AG10803 (cell line): ENCODE measurements around the gene SPOCK3.

Experiments used
- DNase-seq: peaks from one replicate; pipeline ENCODE4 v3.0.0; 2010; ENCODE audit warnings: low read depth
- H3K4me3 ChIP-seq: 2 replicates; pipeline ENCODE4 v1.5.1; 2011; ENCODE audit warnings: mild to moderate bottlenecking, low read length, control low read depth
- CTCF ChIP-seq: conservative IDR thresholded peaks from 2 replicates; pipeline ENCODE4 v1.5.1; 2011; ENCODE audit warnings: mild to moderate bottlenecking, low read length, control low read depth, inconsistent platforms

Gene SPOCK3

DNA sequence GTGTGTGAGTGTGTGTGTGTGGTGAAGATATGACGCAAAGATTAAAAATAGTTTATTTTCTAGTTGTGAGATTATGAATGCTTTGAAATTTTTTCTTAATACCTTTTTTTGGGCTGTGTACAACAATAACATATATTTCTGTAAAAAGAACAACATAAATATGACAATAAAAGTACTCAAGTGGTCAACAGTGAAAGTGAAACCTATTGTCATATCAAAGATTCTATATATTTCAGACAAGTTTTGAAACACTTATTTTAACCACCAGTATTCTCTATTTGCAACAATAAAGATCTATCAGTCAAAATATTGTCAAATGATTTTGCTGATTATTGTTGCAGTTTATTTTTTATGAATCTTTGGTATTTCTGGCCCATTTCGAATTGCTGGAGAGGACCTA lies 98.0 kb downstream of the SPOCK3 start:
- no peak for TF ChIP-seq CTCF
- DNase-seq = no peak

GRCh38 chr4:167129146-167129545 lies 105.1 kb downstream of the SPOCK3 start:
- no peak for DNase-seq
- TF ChIP-seq CTCF = no peak
- no peak overlapping the region for H3K4me3 ChIP-seq

More for the DNA sequence above, 98.0 kb downstream of the SPOCK3 start:
- no peak overlapping the region for H3K4me3 ChIP-seq

DNA sequence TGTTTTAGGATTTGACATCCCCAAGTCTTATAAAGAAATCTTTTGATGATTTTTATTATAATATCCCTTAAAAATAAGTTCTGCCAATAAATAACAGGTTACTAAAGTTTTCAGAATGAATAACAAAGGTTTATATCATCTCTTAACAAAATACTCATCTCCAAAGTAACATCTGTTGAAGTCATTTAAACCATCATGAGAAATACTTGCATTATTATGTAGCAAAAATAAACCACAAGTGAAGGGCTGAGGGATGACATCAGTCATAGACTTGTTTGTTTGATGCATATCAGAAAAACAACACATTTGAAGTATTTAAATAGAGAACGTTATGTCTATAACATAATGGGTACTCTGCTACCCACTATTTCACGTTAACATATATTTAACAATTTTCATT lies 114.9 kb downstream of the SPOCK3 start:
- no peak overlapping the region for H3K4me3 ChIP-seq
- no peak for DNase-seq
- no peak for TF ChIP-seq CTCF

DNA sequence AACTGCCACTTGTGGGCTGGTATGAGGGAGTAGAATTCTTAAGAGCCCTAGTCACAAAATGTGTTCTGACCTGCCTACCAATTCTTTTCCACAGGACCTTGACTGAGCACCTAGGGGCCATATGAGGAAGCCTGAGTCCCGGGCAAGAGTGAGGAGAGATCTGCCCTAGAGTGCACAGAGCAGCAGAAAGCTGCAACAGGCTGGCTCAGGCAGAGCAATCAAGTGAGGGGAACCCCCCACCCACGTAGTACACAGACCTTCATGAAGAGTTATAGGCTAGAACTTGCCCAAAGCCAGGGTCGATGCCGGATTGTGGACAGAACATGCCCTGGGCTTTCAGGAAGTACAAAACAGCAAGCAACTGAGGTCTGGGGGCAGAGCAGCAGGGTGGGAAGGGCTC lies 117.0 kb downstream of the SPOCK3 start:
- DNase-seq = no peak
- no peak for TF ChIP-seq CTCF

DNA sequence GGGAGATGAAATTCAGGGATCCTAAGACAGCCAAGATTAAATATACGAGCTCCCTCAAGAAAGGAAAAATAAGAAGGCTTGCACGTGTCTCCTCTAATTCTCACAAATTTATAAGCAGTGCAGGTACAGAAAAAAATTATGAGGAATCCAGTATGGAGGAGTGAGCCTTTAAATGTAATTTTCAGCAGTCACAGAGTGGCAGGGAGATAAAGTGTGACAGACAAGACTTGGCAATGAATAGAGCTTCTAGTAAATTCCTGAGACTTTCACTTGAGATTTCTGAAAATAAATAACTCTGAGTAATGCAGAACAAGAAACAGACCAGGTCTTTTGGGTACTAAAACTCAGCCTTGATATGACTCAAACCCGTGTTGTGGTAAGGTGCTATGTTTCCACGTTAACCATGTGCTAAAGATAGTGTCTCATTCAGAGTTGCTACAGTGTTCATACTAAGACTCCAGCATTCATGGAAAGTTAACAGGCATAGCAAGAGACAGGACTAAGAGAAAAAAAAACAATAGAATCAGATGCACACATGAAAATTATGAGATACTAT lies 119.8 kb downstream of the SPOCK3 start:
- DNase-seq = no peak

More for the DNA sequence above, 117.0 kb downstream of the SPOCK3 start:
- H3K4me3 ChIP-seq = no peak overlapping the region

DNA sequence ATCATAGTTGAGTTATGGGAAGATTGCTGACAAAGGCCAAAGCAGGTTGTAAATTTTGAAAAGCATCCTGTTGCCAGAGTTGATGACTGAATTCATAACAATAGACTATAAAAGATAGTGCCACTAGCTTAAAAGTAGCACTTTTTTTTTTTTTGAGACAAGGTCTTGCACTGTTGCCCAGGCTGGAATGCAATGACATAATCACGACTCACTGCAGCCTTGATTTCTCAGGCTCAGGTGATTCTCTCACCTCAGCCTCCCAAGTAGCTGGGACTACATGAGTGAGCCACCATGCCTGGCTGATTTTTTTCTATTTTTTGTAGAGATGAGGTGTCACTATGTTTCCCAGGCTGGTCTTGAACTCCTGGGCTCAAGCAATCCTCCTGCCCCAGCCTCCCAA lies 122.7 kb downstream of the SPOCK3 start:
- no peak overlapping the region for H3K4me3 ChIP-seq
- DNase-seq = no peak
- TF ChIP-seq CTCF = no peak

More for the DNA sequence above, 119.8 kb downstream of the SPOCK3 start:
- H3K4me3 ChIP-seq = no peak overlapping the region
- no peak for TF ChIP-seq CTCF

DNA sequence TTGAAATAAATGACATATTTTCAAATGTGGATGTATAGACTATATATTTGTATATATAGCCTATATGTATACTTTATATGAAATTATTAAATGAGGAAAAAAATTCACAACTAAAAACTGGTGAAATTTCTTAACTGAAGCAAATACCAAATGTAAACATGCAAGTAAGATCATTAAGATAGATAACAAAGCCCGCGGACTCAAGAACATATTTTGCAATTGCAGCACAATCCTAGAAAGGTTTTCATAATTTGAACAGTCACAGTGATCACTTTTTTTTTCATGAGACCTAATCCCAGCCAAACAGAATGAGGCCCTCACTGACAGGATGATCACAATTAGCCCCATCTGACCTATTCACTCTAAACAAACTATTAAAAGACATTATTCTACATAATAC lies 123.2 kb downstream of the SPOCK3 start:
- no peak for DNase-seq
- H3K4me3 ChIP-seq = no peak overlapping the region
- no peak for TF ChIP-seq CTCF
